ENCODE data around the gene ATP13A4.

DNA sequence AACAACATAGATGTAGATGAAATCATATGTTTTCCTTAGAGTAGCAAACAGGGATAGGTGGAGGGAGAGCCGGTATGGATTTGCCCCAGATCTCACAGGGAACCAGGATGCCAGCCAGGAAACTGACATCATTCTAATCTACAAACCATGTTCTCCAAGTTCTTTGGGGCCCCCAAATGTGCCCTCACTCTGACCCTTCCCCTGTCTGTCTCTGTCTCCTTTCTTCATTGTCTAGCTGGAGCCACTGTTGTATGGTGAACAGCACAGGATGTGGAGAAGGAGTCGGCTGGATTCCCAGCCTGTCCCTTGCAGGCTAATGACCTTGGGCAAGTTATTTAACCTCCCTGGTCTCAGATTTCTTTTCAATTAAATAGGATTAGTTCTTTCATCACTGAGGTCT is 177.1 kb downstream of the ATP13A4 start:
- TF ChIP-seq TAF1 (IDR thresholded peaks at IDR 0.05; ENCODE audit: borderline replicate concordance, low read depth, low read length): no peak
- no peak for TF ChIP-seq POLR2A (IDR thresholded peaks at IDR 0.05; ENCODE audit: low read depth, low read length)
- no peak for TF ChIP-seq POLR2AphosphoS5 (IDR thresholded peaks at IDR 0.05; ENCODE audit: low read depth, low read length)
